K562 (cell line): Measurements from ENCODE around the gene CEP44. TPM values are rescaled to one million over a fixed set of nuclear protein-coding genes. Genes with fewer than 3 reads are reported as not detected.

Source experiments
- CHD4 ChIP-seq: fragments of 200-600 bp; sonication (generic); IDR thresholded peaks from 3 replicates; pipeline ENCODE4 v1.6.1; 2012; ENCODE audit warnings: low read depth, mild to moderate bottlenecking, mixed read lengths, low read length, inconsistent platforms; ENCODE audit not compliant: insufficient read depth, insufficient replicate concordance, poor library complexity, severe bottlenecking
- ESRRA ChIP-seq: fragments of 450-650 bp; IDR thresholded peaks from 2 replicates; pipeline ENCODE4 v1.6.1; 2014; ENCODE audit warnings: low read depth, mild to moderate bottlenecking, moderate library complexity, borderline replicate concordance
- FOXO4 ChIP-seq: fragments of 450-650 bp; formaldehyde crosslinking; IDR thresholded peaks from 2 replicates; pipeline ENCODE4 v1.4.0; 2020; ENCODE audit warnings: mild to moderate bottlenecking, moderate library complexity
- NBN ChIP-seq: fragments of 450-650 bp; IDR thresholded peaks from 2 replicates; pipeline ENCODE4 v1.6.1; 2016; ENCODE audit warnings: low read depth, mild to moderate bottlenecking
- NELFE ChIP-seq: IDR thresholded peaks from 2 replicates; pipeline ENCODE4 v1.6.1; 2011; ENCODE audit warnings: mild to moderate bottlenecking; ENCODE audit not compliant: insufficient read depth, insufficient read length
- POLR2B ChIP-seq: fragments of 450-650 bp; IDR thresholded peaks from 2 replicates; pipeline ENCODE4 v1.6.1; 2018; ENCODE audit warnings: low read depth; ENCODE audit not compliant: partially characterized antibody
- RREB1 ChIP-seq: fragments of 250-450 bp; sonication (Bioruptor Pico); IDR thresholded peaks from 2 replicates; pipeline ENCODE4 v1.4.0; 2020
- SPI1 ChIP-seq: IDR thresholded peaks from 2 replicates; pipeline ENCODE4 v1.6.1; 2011; ENCODE audit warnings: low read depth, low read length, control low read depth, borderline replicate concordance
- THRA ChIP-seq: fragments of 450-650 bp; IDR thresholded peaks from 2 replicates; pipeline ENCODE4 v1.6.1; 2017; ENCODE audit warnings: mild to moderate bottlenecking, moderate library complexity
- THRB ChIP-seq: fragments of 450-650 bp; formaldehyde crosslinking; conservative IDR thresholded peaks from 2 replicates; pipeline ENCODE4 v1.4.0; 2022; ENCODE audit warnings: mild to moderate bottlenecking, missing genetic modification characterization
- TRIM28 ChIP-seq: fragments of 450-650 bp; IDR thresholded peaks from 2 replicates; pipeline ENCODE4 v1.6.1; 2017
- ZBTB34 ChIP-seq: fragments of 250-450 bp; sonication (Bioruptor Pico); IDR thresholded peaks from 2 replicates; pipeline ENCODE4 v1.8.0; 2021; ENCODE audit warnings: mild to moderate bottlenecking, moderate library complexity
- ZEB2 ChIP-seq: fragments of 450-650 bp; IDR thresholded peaks from 2 replicates; pipeline ENCODE4 v1.6.1; 2016
- ZNF445 ChIP-seq: fragments of 250-450 bp; sonication (Bioruptor Pico); IDR thresholded peaks from 2 replicates; pipeline ENCODE4 v1.4.0; 2020; ENCODE audit warnings: low read depth, mild to moderate bottlenecking, moderate library complexity
- polyA plus RNA-seq, 8 experiments: library from polyadenylated mRNA; depleted of rRNA in 4 of 8; stranded (reverse) in 5 of 8; unstranded in 3 of 8; fragments of >200 nt; fragmentation: Nextera tagmentation in 2 of 8; fragmentation: Illumina TruSeq in 1 of 8; extraction: Ambion mirVana in 2 of 8; extraction: Trizol in 1 of 8; gene quantifications; 2 replicates each; pipeline versions ENCODE4 v1.2.1 to v1.2.3, GENCODE V29; 2011 to 2014; ENCODE audit warnings: inconsistent platforms in 1 of 8, missing spikeins in 1 of 8
- total RNA-seq, 7 experiments: library from RNA; depleted of rRNA in 6 of 7; stranded (reverse); fragments of >200 nt in 6 of 7; fragmentation: Illumina TruSeq in 2 of 7; extraction: Trizol in 2 of 7; gene quantifications; 2 replicates each; pipeline versions ENCODE4 v1.2.1 to v1.2.3, GENCODE V29; 2011 to 2021; ENCODE audit warnings: low replicate concordance in 1 of 7

Gene CEP44
- total and polyA plus RNA-seq, 9 of the 15 experiments (the other 6 are each of a cell fraction or from before 2014, with no cell fraction given), result 19.6 to 45.0 (median 24.4) TPM

DNA sequence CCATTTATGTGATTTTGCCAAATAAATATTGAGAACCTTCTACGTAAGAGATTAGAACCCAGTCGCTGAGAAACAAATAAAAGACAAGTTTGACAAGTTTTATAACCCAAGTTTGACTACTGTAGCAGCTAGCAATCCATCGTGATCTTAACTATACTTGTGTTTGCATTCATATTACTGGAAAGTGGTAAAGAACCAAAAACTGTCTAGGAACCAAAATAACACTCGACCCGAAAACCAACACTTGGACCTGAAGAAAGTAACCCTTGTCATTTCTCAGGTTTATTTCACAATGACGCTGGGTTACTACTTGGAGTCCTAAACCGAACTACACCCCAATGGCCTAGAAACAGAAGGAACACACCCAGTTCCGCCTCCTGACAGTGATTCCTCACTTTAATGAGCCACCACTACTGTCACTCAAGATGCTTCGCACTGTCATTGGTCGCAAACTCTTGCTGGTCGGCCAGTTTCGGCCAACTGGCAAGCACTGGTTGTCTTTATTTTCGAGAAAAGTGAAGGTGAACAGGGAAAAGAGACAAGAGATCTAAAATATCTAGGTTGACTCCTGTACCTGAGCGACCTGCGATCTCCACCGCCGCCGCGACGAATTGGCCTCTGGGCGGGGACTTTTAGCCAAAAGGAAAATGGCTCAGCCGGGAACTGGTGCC lies 740 bp upstream of the CEP44 start (continued):
- TF ChIP-seq THRA (no peak), CHD4 (no peak), TRIM28 (no peak), ESRRA (no peak), RREB1 (CRISPR knock-in tag) (no peak), ZBTB34 (CRISPR knock-in tag) (no peak), SPI1 (peak; percentile 71), POLR2B (peak; percentile 42), NELFE (no peak), NBN (peak; percentile 20; the same call in 1 of the 2 replicates), FOXO4 (CRISPR knock-in tag) (no peak), ZEB2 (no peak), ZNF445 (CRISPR knock-in tag) (no peak), THRB (CRISPR knock-in tag) (no peak)
